GM20431 (cell line): ENCODE measurements around the gene BRD1.
"Not testable (repeated sequence)": the region's sequence is repeated elsewhere in the genome, so short reads cannot be mapped to it uniquely, and the experiment has no call there.

Experiments
- in situ Hi-C: fragments of 300-500 bp; cut with MseI, MboI; formaldehyde crosslinking; loops from one replicate; pipeline ENCODE4 v1.15.0; 2020; ENCODE audit warnings: low sequenced_read_pairs; ENCODE audit not compliant: unreplicated experiment

The BRD1 gene

DNA sequence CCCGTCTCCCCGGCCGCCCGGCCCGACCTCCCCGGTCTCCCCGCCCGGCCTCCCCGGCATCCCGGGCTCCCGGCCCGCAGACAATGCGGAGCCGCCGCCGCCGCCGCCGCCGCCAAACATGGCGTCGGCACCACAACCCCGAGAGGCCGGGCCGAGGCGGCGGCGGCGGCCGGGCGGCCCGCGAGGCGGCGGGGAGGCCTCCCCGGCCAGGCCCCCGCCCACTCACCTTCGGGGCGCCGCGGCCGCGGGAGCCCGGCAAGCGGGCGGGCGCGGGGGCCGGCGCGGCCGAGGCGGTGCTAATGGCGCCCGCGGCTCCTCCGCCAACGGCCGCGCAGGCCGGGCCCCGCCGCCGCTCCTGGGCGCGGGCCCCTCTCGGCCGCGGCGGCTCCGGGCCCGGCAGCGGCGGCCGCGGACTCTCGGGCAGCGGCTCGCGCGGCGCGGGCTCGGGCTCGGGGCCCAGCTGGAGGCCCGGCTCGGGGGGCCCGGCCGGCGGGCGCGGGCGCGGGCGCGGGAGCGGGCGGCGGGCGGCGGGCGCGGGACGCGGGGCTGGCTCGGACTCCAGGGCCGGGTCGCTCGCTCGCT is 311 bp downstream of the BRD1 start:
- in situ Hi-C loops, result no loop called here

DNA sequence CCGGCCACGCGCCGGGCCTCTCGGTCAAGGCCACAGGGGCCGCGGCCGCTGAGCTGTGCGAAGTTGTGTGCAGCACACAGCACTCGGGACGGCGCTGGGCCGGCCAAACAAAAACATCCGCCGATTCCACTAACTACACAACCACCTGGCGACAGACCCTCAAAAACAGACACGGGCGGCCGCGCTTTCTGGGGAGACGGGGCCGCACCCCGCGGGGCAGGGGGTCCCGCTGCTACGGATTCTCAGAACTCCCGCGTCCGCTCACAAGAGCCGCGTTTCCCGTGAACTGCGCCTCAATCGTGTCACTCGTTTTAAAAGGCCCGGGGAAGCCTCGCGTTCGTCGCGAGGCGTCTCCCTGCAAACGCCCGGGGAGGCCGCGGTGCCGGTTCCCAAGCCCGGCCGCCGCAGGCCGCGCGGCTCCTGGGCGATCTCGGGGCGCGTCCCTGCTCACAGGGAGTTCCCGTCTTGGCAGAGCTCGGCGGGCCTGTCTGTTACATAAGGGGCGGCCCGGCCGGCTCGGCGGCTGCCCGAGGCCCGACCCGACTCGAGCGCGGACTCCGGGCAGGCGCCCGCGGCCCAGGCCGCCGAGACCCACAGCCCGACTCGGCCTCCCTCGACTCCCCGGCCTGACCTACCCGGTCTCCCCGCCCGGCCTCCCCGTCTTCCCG is 936 bp downstream of the BRD1 start:
- in situ Hi-C loops, result no loop called here

DNA sequence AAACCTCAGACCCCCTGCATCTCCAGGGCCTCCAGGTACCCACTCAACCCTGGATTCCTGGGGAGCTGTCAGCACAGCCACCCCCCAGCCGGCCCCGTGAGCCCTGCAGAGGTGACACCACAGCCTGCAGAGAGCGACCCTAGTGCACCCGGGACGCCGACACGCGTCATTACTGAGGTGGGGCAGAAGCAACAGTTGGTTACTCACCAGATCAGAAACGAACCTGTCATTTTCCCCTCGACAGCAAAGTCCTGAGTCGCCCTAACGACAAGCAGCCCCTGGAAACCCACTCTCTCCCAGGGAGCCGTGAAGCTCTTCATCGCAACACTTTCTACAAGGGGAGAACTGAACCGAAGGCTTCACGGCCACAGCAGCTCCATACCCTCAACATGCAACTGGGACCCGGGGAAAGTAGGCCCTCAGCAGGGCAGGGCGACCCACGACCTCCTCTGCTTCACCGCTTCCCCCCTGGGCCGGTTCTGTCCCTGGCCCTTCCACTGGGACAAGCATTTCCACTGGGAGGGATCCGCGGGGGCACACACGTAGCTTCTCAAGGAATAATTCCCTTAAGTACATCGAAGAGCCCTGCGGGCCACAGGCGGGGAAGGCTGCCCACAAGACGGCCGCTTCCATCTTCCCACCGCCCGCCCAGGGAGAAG is 1.6 kb downstream of the BRD1 start:
- in situ Hi-C loops, result no loop called here

DNA sequence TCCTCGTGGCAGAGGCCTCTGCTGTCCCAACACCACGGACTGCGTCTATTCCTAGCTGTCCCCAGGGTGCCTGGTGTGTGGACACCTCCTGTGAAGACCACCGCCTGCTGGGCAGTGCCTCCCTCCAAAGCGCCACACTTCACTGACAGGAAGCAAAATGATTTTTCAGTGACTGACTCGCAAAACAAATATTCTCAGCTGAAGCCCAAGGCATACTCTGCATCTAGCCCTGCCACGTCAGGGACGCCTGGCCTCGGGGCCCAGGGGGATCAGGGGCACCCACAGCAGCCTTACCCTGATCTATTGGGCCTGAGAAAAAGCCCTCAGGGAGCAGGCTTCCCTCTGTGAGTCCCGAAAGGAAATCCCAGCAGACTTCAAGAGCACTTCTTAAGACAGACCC is 2.2 kb downstream of the BRD1 start:
- in situ Hi-C loops, result no loop called here

DNA sequence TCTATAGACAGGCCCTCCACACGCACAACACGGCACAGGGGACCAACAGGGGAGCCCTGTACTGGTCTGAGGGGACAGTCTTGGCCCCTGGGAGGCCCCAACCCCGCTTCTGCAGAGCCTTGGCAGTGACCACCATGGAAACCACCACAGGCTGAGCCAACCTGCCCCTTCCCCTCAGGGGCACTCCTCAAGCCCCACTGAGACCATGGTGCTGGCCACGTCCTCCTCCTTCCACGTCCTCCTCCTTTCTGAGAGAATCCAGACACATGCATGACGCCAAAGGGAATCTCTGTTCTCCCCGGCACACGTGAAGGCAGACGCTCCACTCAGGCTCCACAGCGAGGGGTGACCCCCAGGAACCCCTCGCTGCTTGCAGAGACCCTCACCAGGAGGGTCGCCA is 2.7 kb downstream of the BRD1 start:
- in situ Hi-C loops, result no loop called here

DNA sequence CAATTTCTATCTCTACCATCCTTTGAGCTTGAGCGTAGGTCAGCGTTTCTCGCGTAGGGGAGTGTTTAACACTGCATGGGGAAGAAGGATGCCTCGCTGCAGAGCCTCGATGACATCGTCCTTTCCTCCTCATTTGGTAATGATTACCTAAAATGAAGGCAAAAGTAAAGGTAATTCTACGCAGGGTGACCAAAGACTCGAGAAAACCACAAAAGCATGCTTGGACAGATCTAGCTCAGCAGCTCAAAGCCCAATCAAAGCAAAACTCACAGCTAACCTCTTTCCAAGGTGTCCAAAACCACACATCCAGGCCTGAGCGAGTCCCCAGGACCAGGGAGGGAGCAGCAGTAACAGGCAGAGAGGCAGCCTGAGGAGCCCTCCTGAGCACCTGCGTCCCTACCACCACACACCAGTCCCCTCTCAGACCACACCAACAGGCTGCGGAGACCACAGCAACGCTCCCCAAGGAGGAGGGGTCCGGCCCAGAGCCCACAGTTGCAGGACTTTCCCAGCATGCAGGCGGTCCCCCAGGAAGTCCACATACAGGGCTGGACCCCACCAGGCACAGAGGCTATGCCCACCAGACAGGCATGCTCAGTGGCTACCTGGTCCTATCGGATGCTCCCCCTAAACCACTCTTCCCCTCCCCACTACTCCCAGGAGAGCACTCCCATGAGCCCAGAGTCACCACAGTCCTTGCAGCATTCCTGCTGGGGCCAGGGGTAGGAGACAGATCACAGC is 3.3 kb downstream of the BRD1 start:
- in situ Hi-C loops, result no loop called here

DNA sequence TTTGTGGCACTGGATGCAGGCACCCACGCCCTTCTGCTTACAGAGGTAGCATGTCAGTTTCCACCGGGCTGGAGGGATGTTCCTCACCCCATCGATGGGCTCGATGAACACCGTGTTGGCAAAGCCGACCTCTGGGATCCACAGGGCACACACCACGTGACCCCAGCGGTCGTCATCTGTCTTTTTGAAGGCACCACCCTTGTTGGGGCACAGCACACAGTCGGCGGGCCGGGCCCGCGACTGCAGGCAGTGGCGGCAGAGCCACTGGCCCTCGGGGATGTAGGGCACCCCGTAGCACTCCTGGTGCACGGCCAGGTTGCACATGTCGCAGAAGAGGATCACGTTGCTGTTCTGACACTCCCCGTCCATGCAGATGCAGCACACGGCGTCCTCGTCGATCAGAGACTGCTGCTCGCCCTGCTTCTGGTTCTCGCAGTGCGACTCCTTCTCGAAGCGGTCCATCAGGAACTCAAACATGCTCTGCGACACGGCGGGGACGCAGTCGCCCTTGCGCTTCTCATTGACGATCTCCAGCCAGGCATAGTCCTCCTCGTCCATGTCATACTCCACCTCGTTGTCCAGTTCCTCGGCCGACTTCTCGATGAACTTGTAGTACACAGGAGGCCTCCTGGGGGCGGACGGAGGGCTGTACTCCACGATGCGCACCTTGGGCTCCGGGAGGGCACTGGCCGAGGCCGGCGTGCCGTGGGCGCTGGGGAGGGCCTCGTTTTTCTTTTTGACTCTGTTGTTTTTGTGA is 4.2 kb downstream of the BRD1 start:
- in situ Hi-C loops, result no loop called here

DNA sequence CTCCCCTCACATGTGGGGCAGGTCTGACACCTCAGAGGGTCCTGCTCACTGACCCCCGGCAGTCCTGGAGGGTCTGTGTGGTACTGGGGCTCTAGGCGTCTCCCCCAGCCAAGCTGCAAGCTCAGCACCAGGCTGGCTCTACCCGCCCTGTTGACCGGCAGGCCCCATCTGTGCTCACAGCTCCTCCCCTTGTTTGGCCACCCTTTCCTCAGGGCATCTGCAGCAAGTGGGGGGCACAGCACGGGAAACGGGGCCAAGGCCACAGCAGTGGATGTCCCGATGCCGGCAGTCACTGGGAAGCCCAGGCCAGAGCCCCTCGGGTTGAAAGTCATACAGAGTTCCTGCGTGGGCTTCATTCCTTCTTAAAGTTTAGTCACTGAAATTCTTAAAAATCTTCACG is 5.9 kb downstream of the BRD1 start:
- in situ Hi-C loops, result not testable (repeated sequence)

DNA sequence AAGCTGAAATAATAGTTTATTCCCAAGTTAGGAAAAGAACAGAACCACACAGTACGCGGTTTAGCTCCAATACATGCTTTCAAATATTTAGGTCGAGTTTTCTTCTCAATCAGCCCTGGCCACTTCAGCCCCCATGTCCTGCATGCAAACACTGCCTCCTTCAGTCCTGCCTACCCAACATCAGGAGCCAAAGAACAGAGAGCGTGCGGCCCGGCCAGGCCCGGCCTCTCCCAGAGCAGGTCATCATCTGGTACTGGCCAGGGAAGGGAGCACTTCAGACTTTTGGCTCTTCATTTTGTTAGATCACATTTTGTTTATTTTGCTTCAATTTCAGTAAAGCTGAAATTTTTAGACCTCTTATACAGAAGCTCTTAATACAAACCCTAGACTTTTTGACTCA is 6.7 kb downstream of the BRD1 start:
- in situ Hi-C loops, result no loop called here

DNA sequence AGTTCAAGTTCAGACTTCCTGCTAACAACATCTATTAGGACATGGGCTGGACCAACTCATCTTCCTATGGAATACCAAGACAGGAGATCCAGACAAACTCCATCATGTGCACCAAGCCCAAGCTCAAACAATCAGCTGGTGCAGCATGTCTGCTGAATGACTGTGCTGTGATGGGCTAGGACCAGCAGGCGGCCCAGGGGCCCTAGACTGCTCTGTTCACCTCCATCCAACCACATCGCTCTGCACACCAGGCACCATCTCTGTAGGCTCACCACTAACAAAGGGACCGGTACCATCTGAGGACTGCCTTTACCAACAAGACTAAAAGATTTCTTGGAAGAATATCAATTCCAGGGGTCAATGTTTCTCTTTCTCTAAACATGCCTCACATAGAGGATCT is 10.3 kb downstream of the BRD1 start:
- in situ Hi-C loops, result no loop called here

DNA sequence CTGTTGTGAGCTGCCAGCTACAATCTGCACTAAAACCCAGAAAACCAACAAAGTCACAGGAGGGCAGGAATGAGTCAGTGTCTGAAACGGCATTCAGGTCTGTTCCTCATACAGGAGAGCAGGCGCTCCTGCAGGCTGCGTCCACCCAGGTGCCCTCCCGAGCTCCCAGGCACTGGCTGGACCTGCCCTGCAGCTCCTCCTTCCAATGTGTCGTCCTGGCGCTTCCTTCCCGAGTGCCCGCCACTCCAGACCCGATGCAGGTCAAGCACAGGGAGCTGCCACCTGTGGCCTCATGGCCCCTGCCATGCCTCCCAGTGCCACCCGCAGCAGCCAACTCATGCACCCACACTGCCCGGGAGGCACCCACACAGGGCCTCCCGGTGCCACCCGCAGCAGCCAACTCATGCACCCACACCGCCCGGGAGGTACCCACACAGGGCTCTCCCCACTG is 12.0 kb downstream of the BRD1 start:
- in situ Hi-C loops, result no loop called here

DNA sequence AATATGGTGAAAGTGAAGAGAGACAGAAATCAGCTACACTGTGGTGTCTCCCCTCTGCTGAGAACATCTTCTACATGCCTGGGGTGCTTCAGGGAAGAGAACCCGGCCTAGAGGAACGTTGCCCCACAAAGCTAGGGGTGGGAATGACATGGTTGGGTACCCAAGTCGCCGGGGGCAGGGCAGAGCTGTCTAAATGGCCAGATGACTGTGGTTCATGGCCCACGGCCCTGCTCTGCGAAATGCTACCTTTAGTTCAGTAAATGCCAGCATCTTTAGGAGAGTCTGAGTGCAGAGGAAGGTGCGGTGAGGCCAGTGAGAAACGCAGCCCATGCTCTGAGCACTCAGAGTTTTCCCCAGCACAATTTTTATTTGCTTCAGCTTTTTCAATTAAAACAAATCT is 12.8 kb downstream of the BRD1 start:
- in situ Hi-C loops, result no loop called here

DNA sequence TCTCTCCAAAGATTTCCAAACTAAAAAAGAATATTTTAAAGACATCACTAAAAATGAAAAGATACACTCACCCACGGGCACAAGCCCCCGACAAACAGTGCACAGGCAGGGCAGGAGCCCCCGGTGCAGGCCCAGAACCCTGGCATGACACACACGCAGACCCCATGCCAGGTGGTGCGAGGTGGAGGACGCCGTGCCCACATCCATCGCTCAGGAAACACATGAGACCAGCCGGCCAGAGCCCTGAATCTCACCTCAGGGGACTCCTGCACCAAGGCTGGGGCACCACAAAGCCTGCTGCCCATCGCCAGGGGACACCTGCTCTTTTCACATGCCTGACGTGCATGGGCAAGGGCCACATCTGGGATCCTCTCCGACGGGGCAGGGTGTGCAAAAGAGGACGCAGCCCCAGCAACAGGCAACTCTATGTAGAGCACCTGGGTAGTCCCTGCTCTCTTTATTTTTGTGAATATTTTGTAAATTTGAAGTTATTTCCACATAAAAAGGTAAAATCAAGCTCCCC is 13.4 kb downstream of the BRD1 start:
- in situ Hi-C loops, result no loop called here

DNA sequence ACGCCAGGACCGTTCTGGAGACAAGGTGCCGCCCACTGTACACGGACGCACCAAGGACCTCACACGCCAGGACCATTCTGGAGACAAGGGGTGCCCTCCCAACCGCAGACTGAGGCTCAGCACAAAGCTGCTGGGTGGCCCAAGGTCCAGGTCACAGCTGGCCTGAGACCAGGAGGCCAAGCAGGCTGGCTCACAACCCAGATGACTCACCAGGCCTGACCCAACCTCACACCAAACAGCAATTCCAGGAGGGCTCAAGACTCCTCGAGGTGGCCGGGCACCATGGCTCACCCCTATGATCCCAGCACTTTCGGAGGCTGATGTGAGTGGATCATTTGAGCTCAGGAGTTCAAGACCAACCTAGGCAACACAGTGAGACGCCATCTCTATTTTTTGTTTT is 14.8 kb downstream of the BRD1 start:
- in situ Hi-C loops, result no loop called here

DNA sequence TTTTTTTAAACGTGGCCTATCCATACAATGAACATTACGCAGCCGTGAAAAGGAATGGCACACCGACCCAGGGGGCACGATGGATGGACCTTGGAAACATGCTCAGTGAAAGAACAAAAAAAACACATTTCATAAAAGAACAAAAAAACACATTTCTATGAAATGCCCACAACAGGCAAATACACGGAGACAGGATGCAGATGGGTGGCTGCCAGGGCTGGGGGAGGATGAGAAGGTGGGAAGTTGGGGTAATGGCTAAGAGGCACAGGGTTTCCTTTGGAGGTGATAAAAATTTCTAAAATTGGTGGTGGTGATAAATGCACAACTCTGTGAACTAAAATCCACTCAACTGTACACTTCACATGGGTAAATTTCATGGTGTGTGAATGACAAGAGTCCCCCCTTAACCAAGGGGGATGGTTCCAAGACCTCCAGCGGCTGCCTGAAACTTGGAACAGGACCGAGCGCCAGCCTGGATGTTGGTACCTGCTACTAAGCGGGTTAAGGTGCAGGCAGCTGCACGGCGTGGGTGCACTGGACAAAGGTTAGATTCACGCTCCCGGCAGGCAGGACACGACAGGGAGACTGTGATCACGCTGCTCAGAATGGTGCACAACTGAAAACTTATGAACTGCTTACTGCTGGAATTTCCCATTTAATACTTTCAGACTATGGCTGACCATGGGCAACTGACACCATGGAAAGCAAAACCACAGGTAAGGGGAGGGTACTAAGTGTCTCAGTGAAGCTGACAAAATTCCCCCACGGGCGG is 16.5 kb downstream of the BRD1 start:
- in situ Hi-C loops, result no loop called here

DNA sequence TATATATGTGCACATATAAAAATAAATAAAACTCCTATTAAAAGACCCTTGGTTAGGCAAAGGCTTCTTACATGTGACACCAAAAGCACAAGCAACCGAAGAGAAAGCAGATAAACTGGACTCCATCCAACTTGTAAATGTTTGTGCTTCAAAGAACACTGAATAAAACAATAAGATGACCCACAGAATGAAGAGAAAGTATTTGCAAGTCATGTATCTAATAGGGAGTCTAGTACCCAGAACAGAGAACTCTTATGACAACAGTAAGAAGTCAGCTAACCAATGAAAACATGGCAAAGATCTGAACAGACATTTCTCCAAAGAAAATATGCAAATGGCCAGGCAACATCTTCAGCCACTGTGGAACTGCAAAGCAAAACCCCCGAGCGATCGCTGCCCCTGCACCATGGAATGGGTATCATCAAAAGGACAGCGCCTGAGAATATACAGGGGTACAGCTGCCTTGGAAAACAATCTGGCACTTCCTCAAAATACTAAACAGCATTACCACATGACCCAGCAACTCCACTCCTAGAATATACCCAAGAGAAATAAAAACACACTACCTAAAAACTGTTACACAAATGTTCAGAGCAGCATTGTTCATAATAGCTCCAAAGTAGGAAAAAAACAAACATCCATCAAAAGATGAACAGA is 17.2 kb downstream of the BRD1 start:
- in situ Hi-C loops, result no loop called here

DNA sequence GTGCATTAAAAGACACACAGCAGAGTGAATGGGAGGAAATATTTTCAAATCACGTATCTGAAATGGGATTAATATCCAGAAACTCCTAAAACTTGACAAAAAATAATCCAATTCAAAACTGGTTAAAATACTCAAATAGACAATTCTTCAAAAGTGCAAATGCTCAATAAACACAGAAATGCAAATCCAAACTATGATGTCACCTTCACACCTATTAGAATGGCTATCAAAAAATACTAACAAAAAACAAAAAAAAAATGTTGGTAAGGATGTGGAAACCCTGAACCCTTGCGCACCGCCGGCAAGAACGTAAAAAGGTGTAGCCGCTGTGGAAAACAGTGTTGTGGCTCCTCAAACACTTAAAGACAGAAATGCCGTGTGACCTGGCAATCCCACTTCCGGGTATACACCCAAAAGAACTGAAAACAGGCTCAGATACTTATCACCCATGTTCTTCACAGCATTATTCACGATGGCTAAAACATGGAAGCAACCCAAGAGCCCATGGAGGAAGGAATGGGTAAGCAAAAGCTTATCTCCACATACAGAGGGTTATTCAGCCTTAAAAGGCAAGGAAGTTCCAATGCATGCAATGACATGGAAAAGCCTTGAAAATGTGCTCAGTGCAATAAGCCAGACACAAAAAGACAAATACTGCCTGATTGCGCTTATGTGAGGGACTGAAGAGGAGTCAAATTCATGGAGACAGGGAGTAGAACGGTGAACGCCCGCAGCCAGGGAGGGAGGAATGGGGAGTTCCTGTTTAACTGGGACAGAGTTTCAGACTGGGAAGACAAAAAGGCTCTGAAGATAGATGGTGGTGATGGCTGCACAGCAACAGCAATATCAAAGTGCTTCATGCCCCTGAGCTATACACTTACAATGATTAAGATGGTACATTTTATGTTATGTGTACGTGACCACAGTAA is 19.6 kb downstream of the BRD1 start:
- in situ Hi-C loops, result no loop called here

DNA sequence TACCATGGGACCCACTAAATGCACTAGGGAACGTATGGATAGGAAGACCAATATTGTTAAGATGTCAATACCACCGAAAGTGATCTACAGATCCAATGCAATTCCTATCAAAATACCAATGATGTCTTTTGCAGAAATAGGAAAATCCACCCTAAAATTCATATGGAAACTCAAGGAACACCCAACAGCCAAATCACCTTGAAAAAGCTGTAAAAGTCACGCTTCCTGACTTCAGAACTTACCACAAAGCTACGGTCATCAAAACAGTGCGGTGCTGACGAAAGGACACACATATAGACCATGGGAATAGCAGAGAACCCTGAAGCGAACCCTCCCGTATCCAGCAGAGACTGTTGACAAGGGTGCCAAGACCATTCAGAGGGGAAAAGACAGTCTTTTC is 20.5 kb downstream of the BRD1 start:
- in situ Hi-C loops, result no loop called here
